ENCODE data around the gene ALDH18A1.
"Not testable (repeated sequence)": the region's sequence is repeated elsewhere in the genome, so short reads cannot be mapped to it uniquely, and the experiment has no call there.

The ALDH18A1 gene

DNA sequence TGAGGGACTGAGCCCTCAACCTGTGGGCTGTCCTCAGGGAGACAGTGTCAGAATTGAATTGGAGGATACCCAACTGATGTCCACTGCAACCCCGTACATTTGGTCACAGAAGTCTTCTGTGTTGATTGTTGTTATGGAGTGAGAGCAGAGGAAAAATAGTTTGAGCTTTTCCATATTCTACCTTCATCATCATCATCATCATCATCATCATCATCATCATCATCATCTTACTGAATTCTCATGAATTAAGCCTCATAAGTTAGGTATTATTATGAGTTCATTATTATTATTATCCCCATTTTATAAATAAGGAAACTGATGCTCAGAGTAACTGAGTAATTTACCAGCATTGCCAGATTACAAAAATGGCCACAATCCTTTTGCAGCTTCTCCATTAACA, 8.4 kb downstream of the ALDH18A1 start:
- no peak for DNase-seq

DNA sequence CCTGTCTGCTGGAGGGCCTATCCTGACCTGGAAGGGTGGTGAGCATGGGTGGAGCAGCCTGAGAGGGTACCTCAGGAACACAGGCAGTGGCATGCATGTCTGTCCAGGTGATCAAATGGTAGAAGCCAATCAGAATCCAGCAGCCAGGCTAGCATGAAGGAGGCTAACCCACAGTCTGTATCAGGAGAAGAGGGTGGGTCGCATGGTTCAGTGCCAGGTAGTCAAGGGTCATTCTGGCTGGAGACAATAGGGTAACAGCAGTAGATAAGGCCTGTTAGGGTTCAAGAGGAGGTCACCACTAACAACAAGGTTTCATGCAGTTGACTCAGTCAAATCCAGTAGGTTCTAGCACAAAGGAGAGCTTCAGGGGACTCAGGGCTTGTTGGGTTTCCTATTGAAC, 10.4 kb downstream of the ALDH18A1 start:
- no peak for DNase-seq

DNA sequence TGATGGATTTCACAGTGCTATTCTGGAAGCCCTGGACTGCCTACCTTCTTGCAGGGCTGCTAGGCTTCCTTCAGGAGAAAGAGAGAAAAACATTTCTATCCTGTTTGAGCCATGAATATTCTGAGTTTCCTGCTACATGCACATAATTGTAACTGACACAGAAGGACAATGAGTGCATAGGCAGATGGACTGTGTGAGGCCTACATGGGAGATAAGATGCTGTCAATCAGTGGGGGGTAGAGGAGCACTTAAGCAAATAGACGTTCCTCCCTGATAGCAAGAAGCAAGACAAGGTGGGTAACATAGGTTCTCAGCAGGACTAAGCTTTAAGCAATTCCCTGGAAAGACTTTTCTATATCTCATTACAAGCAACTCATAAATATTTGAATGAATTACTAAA, 11.6 kb downstream of the ALDH18A1 start:
- DNase-seq = no peak

DNA sequence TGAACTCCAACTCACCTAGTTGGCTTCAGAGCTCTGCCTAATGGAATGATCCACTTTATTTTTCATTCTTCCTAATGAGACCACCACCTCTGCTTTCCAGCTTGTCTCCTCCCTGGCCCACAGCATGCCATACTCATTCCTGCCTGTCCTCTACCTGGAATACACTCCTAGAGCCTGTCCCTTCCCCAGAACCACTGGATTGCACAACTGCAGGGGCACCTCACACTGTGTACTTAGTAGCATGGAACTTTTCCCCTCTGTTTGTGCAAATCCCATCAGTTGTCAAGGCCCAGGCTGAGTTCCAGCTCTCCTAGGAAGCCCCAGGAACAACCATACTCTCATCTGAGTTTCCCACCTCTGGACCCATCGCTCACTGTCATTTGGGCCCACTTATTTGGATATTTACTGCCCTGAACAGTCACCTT, 15.6 kb downstream of the ALDH18A1 start:
- no peak for DNase-seq

DNA sequence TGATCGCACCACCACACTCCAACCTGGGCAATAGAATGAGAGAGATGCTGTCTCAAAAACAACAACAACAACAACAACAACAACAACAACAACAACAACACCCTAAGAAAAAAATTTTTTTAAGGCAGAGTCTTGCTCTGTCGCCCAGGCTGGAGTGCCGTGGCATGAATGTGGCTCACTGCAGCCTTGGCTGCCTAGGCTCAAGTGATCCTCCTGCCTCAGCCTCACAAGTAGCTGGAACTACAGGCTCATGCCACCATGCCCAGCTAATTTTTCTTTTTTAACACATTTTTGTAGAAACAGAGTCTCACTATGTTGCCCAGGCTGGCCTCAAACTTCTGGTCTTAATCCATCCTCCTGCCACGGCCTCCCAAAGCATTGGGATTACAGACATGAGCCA, 18.6 kb downstream of the ALDH18A1 start:
- DNase-seq = no peak

DNA sequence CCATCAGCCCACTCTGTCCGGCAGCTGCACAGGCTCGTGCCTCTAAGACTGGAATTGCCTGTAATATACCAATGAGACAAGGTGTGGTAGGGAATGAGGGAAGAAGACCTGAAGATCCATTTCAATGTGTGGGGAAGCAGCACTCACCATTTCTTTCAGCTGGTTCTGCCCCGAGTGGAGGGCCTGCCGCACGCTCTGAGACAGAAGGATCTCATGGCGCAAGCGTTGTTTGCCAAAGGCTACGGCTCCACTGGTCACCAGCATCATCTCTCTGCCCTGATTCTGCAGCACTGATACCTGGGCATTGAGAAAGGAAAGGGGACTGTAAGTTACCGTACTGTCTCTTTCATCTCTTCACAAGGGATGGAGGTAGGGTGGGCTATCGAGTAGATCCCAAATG, 19.4 kb downstream of the ALDH18A1 start:
- no peak for DNase-seq

DNA sequence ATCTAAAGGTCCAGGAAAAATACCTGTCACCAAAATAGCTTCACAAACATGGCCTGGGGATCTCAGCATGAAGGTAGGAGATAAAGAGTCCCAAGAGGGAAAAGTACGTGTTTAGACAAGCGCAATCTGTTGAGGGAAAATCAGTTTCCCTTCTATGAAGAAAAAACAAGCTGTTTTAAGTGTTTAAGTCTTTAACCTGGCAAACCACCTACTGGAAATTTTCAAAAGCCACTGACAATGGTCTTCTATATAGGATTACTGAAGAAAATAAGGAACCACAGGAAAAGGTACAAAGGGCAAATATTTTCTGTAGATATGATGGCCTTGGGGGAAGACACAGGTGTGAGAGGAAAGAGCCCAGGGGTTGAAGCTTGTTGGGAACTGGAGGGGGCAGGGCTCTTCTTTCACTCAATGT, 21.2 kb downstream of the ALDH18A1 start:
- DNase-seq = no peak

DNA sequence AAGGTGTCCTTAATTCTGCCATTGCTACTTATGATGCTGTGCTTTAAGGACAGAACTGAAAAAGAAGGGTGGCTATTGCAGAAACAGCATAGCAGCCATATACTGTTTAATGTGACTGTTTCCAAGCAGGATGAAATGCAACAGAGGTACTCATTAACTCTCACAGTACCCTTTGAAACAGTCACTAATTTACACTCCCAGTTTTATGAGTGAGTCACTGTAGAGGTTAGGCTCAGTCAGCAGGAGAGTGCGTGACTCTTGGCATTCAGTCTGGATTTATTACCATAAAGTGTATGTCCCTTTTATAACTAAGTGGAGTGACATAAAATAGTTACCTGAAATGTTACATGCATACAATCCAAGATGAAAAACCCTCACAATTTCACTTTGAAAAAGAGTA, 27.7 kb downstream of the ALDH18A1 start:
- no peak for DNase-seq

DNA sequence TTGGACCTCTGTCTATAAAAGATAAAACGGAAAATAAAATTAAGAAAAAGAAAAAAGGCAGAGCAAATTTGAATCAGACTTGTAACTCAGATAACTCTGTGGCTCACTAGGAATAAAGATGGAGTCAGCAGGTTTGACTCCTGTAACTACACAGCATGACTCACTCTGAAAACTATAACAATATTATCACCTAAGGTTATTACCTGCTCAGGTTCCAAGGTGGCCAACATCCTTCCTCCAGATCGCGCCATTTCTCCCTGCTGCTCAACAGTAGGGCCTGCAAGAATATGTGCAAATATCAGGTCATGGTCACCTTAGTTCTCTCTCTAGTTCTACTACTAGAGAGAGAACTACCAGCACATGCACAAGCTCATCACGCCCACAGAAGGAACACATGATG, 30.0 kb downstream of the ALDH18A1 start:
- no peak for DNase-seq

DNA sequence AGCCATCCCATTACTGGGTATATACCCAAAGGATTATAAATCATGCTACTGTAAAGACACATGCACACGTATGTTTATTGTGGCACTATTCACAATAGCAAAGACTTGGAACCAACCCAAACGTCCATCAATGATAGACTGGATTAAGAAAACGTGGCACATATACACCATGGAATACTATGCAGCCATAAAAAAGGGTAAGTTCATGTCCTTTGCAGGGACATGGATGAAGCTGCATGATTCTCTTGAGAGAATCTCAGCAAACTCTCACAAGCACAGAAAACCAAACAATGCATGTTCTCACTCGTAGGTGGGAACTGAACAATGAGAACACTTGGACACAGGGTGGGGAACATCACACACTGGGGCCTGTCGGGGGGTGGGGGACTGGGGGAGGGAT, 36.1 kb downstream of the ALDH18A1 start:
- DNase-seq = not testable (repeated sequence)

DNA sequence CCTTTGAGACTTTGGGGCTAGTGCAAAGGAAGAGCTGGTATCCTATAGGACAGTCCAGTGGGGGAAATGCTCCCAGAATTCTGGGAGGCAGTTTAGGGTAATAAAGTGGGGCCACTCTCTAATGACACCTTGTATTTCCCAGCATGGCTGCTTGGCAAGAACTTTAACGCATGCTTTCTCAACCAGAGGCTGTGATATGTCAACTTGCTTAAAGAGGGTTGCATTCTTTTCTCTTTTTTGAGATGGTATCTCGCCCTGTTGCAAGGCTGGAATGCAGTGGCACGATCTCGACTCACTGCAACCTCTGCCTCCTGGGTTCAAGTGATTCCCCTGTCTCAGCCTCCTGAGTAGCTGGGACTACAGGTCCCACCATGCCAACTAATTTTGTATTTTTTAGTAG, 38.4 kb downstream of the ALDH18A1 start:
- no peak for DNase-seq

DNA sequence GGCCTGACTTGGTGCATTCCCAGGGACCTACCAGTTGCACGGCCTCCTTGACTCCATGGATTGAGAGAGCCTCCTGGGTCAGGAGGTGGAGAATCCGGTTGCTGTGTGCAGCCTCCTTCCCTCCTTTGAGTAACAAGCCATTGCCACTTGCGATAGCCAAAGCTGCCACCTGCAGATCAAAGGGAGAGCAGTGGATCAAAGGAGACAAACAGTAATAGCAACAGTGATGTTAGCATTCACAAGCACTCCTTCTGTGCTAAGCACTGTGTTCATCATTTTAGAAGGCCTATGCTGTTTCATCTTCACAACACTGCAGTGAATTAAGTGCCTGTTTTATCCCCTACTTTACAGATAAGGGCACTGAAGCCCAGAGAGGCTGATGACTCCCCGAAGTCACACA, 40.1 kb downstream of the ALDH18A1 start:
- DNase-seq = no peak

DNA sequence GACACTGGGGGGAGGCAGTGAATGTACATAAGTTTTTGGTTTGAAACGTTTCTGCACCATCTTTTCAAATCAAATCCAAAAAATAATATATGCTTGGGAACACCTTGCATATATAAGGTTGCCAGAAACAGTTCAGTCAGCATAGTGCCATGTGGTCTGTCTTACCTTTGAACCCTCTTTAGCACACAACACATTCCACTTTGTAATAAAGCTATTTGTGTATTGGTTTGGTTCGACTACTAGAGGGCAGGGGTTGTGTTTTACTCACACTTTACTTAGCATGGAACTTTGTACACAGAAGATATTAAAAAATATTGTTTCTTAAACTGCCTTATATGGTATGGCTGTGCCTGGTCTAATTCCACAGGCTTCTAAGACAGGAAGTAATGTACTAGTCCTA, 43.2 kb downstream of the ALDH18A1 start:
- DNase-seq = no peak

DNA sequence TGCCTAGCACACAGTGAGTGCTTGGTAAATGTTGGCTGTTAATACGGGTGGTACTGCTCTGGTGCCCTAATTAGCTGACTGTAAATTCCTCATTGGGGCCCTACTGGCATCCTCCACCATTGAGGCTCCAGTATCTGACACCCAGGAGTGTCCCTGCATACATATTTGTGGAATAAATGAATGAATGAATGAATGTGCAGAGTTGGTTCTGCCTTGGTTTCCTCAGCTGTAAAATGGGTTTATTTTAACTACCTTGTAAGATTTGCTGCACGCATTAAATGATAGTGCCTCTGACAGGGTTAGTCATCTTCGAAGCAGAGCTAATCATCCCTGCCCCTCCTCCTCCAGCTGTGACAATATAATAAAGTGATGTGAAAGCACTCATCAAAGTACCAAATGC, 45.8 kb downstream of the ALDH18A1 start:
- DNase-seq = no peak

DNA sequence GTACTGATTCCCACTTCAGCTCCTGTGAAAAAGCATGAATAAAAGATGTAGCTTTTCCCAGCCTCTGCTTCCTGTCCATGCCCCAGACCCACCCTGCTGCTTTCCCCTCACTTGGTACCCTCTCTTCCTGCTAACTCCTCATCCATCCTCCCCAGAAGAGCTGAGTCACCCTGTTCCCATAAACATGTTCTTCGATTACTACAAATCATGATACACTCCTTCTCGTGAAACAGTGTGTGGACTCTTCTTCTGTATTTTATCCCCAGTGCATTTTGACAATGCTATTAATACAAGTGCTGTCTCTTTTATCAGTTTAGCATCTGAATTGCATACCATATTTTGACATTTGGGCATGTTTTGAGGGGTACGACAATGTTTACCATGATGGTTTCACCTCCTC, 49.6 kb downstream of the ALDH18A1 start:
- DNase-seq = no peak

DNA sequence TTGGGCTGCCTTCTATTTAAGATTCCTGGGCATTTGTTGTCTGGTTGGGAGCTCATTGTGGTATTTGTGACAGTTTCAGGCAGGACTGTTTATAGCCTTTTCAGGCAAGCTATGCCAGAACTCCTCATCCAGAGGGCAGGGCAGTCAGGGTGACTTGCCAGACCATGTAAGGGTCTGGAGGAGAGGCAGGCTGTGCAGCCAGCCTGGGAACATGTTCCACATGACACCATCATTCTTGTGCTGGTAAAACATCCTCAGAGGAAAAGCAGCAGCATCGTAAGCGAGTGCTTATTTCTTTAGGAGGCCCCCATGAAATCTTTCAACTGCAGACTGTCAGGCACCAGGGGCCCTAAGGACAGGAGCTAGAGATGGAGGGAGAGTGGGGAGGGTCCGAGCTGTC, 51.3 kb downstream of the ALDH18A1 start:
- DNase-seq = no peak

DNA sequence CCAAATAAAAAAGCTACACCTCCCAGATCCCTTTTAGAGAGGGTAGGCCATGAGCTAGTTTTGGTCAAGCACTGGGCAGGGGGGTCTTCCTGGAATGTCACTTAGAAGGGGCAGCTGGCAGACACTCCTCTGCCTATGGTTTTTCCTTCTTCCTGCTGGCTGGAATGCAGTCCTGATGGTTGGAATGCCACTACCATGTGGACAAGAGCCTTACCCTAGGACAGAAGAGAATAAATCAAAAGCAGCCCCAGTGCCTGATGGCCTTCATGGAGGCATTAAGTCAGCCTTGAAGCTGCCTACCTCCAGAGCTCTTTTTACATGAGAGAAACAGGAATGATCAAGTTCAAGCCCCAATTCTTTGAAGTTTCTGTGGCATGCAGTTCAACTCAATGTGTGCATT, 51.9 kb downstream of the ALDH18A1 start:
- no peak for DNase-seq

DNA sequence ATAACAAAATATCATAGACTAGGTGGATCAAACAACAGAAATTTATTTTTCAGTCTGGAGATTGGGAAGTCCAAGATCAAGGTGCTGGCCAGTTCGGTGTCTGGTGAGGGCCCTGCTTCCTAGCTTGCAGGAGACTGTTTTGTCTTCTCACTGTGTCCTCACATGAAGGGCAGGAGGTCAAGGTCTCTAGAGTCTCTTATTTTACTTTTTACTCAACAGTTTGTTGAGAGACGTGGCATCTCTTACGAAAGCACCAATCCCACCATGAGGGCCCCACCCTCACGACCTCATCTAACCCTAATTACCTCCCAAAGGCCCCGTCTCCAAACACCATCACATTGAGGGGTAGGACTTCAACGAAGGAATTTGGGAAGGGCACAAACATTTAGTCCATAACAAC, 54.1 kb downstream of the ALDH18A1 start:
- DNase-seq = no peak

DNA sequence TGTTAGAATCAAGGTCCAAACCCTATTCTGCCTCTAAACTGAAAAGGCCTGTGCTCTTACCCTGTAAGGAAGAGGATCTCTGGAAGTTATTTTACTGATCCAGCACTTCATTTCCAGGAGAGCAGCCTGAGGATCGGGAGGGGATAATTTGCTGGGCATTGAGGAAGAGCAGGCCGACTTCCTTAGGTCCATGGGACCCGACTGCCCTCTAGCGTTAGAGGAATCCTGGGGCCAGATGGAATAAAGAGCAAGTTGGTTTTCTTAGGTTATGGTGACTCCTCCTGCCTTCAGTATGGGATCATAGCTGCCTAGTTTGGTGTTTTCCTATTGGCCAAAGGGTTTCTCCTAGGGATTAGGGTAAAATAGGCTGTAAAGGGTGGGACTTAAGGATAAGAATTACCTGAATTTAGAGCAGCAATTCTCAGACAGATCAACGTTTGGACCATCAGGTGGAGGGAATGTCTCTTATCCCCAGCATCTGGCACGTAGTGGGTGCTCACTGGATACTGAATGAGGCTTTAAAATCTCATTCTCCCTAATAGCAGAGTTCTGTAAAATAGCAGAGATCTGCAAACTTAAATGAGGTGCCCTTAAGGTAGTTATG, 55.3 kb downstream of the ALDH18A1 start:
- DNase-seq = peak; percentile 65

DNA sequence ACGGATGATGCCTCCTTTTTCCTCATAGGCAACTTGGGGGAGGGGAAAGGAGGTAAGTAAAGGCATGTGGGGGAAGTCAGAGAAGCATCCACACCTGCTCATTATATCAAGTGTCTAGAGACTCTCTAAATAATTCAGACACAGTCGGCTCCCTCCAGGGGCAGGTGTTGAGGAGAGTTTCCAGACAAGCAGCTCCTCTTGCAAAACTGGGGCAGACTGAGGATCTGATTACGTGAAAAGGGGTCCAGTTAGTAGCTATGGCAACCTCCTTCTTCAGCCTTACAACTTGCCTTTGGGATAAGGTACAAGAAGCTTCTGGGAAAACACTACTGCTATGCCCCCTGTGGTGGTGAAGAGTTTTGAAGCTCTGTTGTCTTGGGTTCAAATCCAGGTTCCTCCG, 56.4 kb downstream of the ALDH18A1 start:
- no peak for DNase-seq

DNA sequence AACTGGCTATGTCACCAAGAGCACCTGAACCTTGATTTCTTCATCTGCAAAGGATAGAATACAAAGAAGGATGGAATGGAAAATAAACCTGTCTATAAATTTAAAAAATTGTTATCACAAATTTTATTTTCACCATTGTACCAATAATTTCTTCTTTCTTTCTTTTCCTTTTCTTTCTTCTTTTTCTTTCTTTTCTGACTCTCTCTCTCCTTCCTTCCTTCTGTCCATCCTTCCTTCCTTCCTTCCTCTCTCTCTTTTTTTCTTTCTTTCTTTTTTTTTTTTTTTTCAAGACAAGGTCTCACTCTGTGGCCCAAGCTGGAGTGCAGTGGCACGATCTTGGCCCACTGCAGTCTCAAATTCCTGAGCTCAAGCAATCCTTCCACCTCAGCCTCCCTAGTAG, 58.7 kb downstream of the ALDH18A1 start:
- DNase-seq = no peak

DNA sequence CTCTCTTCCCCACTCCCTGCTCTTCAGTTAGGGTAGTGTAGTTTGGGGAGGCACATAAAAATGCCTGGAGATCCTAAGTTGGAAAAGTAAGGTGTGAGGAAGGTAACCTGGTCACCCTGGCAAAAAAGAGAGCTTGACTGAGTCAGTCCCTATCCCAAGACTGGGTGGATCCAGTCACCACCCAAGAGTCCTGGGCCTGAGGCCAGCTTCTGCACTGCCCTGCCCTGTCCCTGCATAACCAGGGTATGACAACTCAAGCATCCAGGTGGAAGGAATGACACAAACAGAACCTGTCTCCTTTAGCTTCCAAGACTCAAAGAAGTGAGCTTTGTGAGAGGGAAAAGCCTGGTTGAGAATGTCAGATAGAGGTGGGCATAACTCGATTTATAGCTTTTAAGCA, 68.5 kb downstream of the ALDH18A1 start:
- DNase-seq = no peak

DNA sequence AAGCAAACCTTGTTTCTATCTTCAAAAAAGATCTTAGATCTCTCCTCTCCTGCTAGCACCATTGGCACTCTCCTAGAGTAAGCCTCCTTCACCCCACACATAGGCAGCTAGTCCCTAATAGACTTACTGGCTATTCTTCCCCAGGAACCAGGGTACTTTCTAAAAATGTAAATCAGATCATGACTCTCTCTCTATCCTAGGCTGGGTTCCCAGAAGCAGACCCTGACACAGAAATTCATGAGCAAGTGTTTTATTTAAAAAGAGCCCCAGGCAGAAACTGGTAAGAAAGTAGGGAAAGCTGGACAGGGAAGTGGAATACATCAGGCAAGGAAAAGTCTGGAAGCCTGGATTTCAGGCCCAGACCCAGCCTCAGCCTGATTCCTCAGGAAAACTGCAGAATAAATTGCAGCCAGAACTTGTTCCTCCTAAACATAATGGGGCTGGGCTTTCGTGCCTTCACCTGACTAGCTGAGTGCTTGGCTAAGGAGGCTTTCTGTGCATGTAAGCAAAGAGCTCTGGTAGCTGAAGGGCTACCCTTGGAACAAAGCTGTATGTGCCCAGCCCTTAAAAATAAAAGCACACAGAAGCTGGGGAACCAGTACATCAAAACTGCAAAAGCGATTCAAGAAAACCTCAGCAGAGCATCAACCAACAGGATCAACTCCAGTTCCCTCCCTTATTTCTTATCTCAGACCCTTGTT, 76.5 kb downstream of the ALDH18A1 start:
- no peak for DNase-seq

DNA sequence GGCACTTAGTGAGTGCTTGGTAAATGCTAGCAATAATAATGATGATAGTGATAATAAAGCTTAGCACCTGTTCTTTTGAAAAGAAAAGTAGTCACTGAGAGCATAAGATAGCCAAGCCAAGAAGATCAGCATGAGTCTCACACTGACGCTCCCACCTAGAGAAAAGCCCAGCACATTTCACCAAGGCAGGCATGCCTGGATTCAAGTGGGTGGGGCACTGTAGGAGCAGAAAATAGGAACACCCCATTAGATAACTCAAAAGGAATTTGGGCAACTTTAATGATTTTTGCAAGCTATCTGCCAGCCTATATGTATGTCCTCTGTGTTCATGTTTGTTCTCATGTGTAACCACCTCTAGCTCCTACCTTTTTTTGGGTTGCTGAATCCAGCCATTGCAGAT, 77.2 kb downstream of the ALDH18A1 start:
- DNase-seq = no peak

DNA sequence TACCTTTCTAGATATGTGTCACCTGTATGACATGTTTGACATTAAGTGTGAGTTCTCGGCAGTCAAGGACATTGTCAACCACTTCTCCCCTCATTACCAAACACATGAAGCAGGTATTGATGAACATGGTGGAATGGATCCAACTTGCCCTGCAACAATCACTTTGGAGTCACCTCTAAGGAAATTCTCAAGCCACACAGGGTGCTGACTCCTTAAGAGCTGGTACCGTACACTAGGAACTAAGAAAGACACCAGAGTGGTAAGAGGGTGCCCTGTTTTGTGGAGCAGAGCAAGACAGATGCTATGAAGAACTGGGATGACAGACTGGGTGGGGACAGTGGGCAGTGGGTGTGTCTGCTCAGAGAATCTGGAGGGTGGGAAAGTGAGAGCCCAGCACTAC, 77.9 kb downstream of the ALDH18A1 start:
- DNase-seq = no peak

All from NCI-H1105 treated with DMSO at 0.1 percent for 48 hours (cell line).